ENCODE data around the gene SH3PXD2A.
A peak's percentile ranks its signal among the peaks of the same experiment; 100 is the strongest.
"Not testable (repeated sequence)": the region's sequence is repeated elsewhere in the genome, so short reads cannot be mapped to it uniquely, and the experiment has no call there.

The SH3PXD2A gene

GRCh38 chr10:103635580-103635979 lies 219.8 kb downstream of the SH3PXD2A start:
- DNase-seq, result no peak
- Histone ChIP-seq H3K23ac (ENCODE audit: low read length) (no peak overlapping the region), H3K18ac (ENCODE audit: low read length) (no peak overlapping the region), H3K4me1 (ENCODE audit: control insufficient read depth, low read depth, low read length) (peaks cover 7% of the 10 kb centered on the region), H3K4me3 (ENCODE audit: low read length) (no peak overlapping the region), H4K5ac (ENCODE audit: low read length) (no peak overlapping the region), H3K27me3 (ENCODE audit: insufficient read depth, low read length, poor library complexity) (no peaks in the 10 kb centered on the region), H3K36me3 (ENCODE audit: control insufficient read depth, insufficient read depth, low read length) (no peaks in the 10 kb centered on the region), H2AK5ac (ENCODE audit: low read length) (no peak overlapping the region), H2BK5ac (ENCODE audit: low read length) (no peak overlapping the region), H3K79me2 (ENCODE audit: control insufficient read depth, insufficient read depth, low read length) (no peaks in the 10 kb centered on the region), H3K4me2 (ENCODE audit: low read length) (no peak overlapping the region), H3K27ac (ENCODE audit: low read depth, low read length) (no peak overlapping the region), H4K8ac (ENCODE audit: low read depth, low read length) (no peak overlapping the region), H3K56ac (ENCODE audit: low read length) (peak overlapping the region; percentile 49), H2BK120ac (ENCODE audit: low read depth, low read length) (no peak overlapping the region), H2BK15ac (replicated peaks; ENCODE audit: low read depth) (no peak overlapping the region), H3K79me1 (ENCODE audit: low read length) (peaks cover 1% of the 10 kb centered on the region), H3K9ac (ENCODE audit: low read length) (no peak overlapping the region), H3K4ac (ENCODE audit: low read depth, low read length) (no peak overlapping the region)
- no CpG with 5 or more reads among the region's 5 CpGs for WGBS (ENCODE audit: extremely low coverage, insufficient coverage, low lambda C conversion rate)

GRCh38 chr10:103633846-103634245 lies 221.5 kb downstream of the SH3PXD2A start:
- Histone ChIP-seq H3K27ac (ENCODE audit: low read depth, low read length) (no peak overlapping the region), H4K8ac (ENCODE audit: low read depth, low read length) (no peak overlapping the region), H3K4me1 (ENCODE audit: control insufficient read depth, low read depth, low read length) (peaks cover 7% of the 10 kb centered on the region), H3K23ac (ENCODE audit: low read length) (no peak overlapping the region), H4K5ac (ENCODE audit: low read length) (no peak overlapping the region), H2BK120ac (ENCODE audit: low read depth, low read length) (no peak overlapping the region), H3K4me3 (ENCODE audit: low read length) (no peak overlapping the region), H3K4ac (ENCODE audit: low read depth, low read length) (no peak overlapping the region), H2BK15ac (replicated peaks; ENCODE audit: low read depth) (no peak overlapping the region), H2AK5ac (ENCODE audit: low read length) (no peak overlapping the region), H3K4me2 (ENCODE audit: low read length) (no peak overlapping the region), H3K36me3 (ENCODE audit: control insufficient read depth, insufficient read depth, low read length) (no peaks in the 10 kb centered on the region), H3K79me2 (ENCODE audit: control insufficient read depth, insufficient read depth, low read length) (no peaks in the 10 kb centered on the region), H3K9ac (ENCODE audit: low read length) (no peak overlapping the region), H3K27me3 (ENCODE audit: insufficient read depth, low read length, poor library complexity) (no peaks in the 10 kb centered on the region), H2BK5ac (ENCODE audit: low read length) (no peak overlapping the region), H3K56ac (ENCODE audit: low read length) (no peak overlapping the region), H3K79me1 (ENCODE audit: low read length) (peaks cover 1% of the 10 kb centered on the region), H3K18ac (ENCODE audit: low read length) (no peak overlapping the region)
- WGBS (ENCODE audit: extremely low coverage, insufficient coverage, low lambda C conversion rate), result no CpG with 5 or more reads among the region's 7 CpGs
- DNase-seq, result no peak

GRCh38 chr10:103632871-103633270 lies 222.5 kb downstream of the SH3PXD2A start:
- H3K79me1 ChIP-seq (ENCODE audit: low read length); H4K5ac ChIP-seq (ENCODE audit: low read length); H2BK15ac ChIP-seq (replicated peaks; ENCODE audit: low read depth); H3K4me3 ChIP-seq (ENCODE audit: low read length); H3K4me1 ChIP-seq (ENCODE audit: control insufficient read depth, low read depth, low read length); H3K27me3 ChIP-seq (ENCODE audit: insufficient read depth, low read length, poor library complexity); H3K36me3 ChIP-seq (ENCODE audit: control insufficient read depth, insufficient read depth, low read length); H3K4me2 ChIP-seq (ENCODE audit: low read length); DNase-seq; H3K56ac ChIP-seq (ENCODE audit: low read length); H3K18ac ChIP-seq (ENCODE audit: low read length); H2AK5ac ChIP-seq (ENCODE audit: low read length); H3K9ac ChIP-seq (ENCODE audit: low read length); H4K8ac ChIP-seq (ENCODE audit: low read depth, low read length); H3K27ac ChIP-seq (ENCODE audit: low read depth, low read length); H3K4ac ChIP-seq (ENCODE audit: low read depth, low read length); H2BK120ac ChIP-seq (ENCODE audit: low read depth, low read length); H3K23ac ChIP-seq (ENCODE audit: low read length); H3K79me2 ChIP-seq (ENCODE audit: control insufficient read depth, insufficient read depth, low read length); H2BK5ac ChIP-seq (ENCODE audit: low read length): not testable (repeated sequence)
- WGBS (ENCODE audit: extremely low coverage, insufficient coverage, low lambda C conversion rate), result no CpG with 5 or more reads among the region's 6 CpGs

GRCh38 chr10:103632247-103632642 lies 223.1 kb downstream of the SH3PXD2A start:
- Histone ChIP-seq H3K4me2 (ENCODE audit: low read length) (no peak overlapping the region), H2BK5ac (ENCODE audit: low read length) (no peak overlapping the region), H3K79me1 (ENCODE audit: low read length) (peaks cover 1% of the 10 kb centered on the region), H3K36me3 (ENCODE audit: control insufficient read depth, insufficient read depth, low read length) (no peaks in the 10 kb centered on the region), H2BK15ac (replicated peaks; ENCODE audit: low read depth) (no peak overlapping the region), H3K27ac (ENCODE audit: low read depth, low read length) (no peak overlapping the region), H3K4me1 (ENCODE audit: control insufficient read depth, low read depth, low read length) (peaks cover 7% of the 10 kb centered on the region), H3K4me3 (ENCODE audit: low read length) (no peak overlapping the region), H4K5ac (ENCODE audit: low read length) (no peak overlapping the region), H3K4ac (ENCODE audit: low read depth, low read length) (no peak overlapping the region), H3K27me3 (ENCODE audit: insufficient read depth, low read length, poor library complexity) (no peaks in the 10 kb centered on the region), H3K9ac (ENCODE audit: low read length) (no peak overlapping the region), H3K56ac (ENCODE audit: low read length) (no peak overlapping the region), H3K18ac (ENCODE audit: low read length) (no peak overlapping the region), H3K79me2 (ENCODE audit: control insufficient read depth, insufficient read depth, low read length) (no peaks in the 10 kb centered on the region), H2AK5ac (ENCODE audit: low read length) (no peak overlapping the region), H4K8ac (ENCODE audit: low read depth, low read length) (no peak overlapping the region), H3K23ac (ENCODE audit: low read length) (no peak overlapping the region), H2BK120ac (ENCODE audit: low read depth, low read length) (no peak overlapping the region)
- no CpG with 5 or more reads among the region's 7 CpGs for WGBS (ENCODE audit: extremely low coverage, insufficient coverage, low lambda C conversion rate)
- no peak for DNase-seq

GRCh38 chr10:103630156-103630555 lies 225.2 kb downstream of the SH3PXD2A start:
- Histone ChIP-seq H3K18ac (ENCODE audit: low read length) (no peak overlapping the region), H4K8ac (ENCODE audit: low read depth, low read length) (no peak overlapping the region), H3K27me3 (ENCODE audit: insufficient read depth, low read length, poor library complexity) (no peaks in the 10 kb centered on the region), H3K27ac (ENCODE audit: low read depth, low read length) (no peak overlapping the region), H2AK5ac (ENCODE audit: low read length) (no peak overlapping the region), H2BK5ac (ENCODE audit: low read length) (no peak overlapping the region), H3K4me3 (ENCODE audit: low read length) (no peak overlapping the region), H4K5ac (ENCODE audit: low read length) (no peak overlapping the region), H3K4me1 (ENCODE audit: control insufficient read depth, low read depth, low read length) (no peaks in the 10 kb centered on the region), H3K9ac (ENCODE audit: low read length) (no peak overlapping the region), H3K79me1 (ENCODE audit: low read length) (no peaks in the 10 kb centered on the region), H3K23ac (ENCODE audit: low read length) (no peak overlapping the region), H3K79me2 (ENCODE audit: control insufficient read depth, insufficient read depth, low read length) (no peaks in the 10 kb centered on the region), H3K56ac (ENCODE audit: low read length) (no peak overlapping the region), H3K4ac (ENCODE audit: low read depth, low read length) (no peak overlapping the region), H3K36me3 (ENCODE audit: control insufficient read depth, insufficient read depth, low read length) (no peaks in the 10 kb centered on the region), H3K4me2 (ENCODE audit: low read length) (no peak overlapping the region), H2BK15ac (replicated peaks; ENCODE audit: low read depth) (no peak overlapping the region), H2BK120ac (ENCODE audit: low read depth, low read length) (no peak overlapping the region)
- DNase-seq, result no peak
- WGBS (ENCODE audit: extremely low coverage, insufficient coverage, low lambda C conversion rate), result no CpG with 5 or more reads among the region's 1 CpG

- H3K4me3 ChIP-seq (ENCODE audit: low read length), result no peak overlapping the region
- H3K27me3 ChIP-seq (ENCODE audit: insufficient read depth, low read length, poor library complexity), result no peaks in the 10 kb centered on the region
- no peaks in the 10 kb centered on the region for H3K36me3 ChIP-seq (ENCODE audit: control insufficient read depth, insufficient read depth, low read length)
- no peaks in the 10 kb centered on the region for H3K79me1 ChIP-seq (ENCODE audit: low read length)
- H3K18ac ChIP-seq (ENCODE audit: low read length), result no peak overlapping the region
- no peaks in the 10 kb centered on the region for H3K79me2 ChIP-seq (ENCODE audit: control insufficient read depth, insufficient read depth, low read length)
- H2BK120ac ChIP-seq (ENCODE audit: low read depth, low read length), result no peak overlapping the region
- no peaks in the 10 kb centered on the region for H3K4me1 ChIP-seq (ENCODE audit: control insufficient read depth, low read depth, low read length)
- no peak overlapping the region for H3K27ac ChIP-seq (ENCODE audit: low read depth, low read length)
- H2BK5ac ChIP-seq (ENCODE audit: low read length), result no peak overlapping the region
- no peak overlapping the region for H3K23ac ChIP-seq (ENCODE audit: low read length)
- no peak for DNase-seq
- H4K8ac ChIP-seq (ENCODE audit: low read depth, low read length), result no peak overlapping the region
- WGBS (ENCODE audit: extremely low coverage, insufficient coverage, low lambda C conversion rate), result no CpG with 5 or more reads among the region's 3 CpGs
- H4K5ac ChIP-seq (ENCODE audit: low read length), result no peak overlapping the region
- H3K9ac ChIP-seq (ENCODE audit: low read length), result no peak overlapping the region
- no peak overlapping the region for H3K4ac ChIP-seq (ENCODE audit: low read depth, low read length)
- H2AK5ac ChIP-seq (ENCODE audit: low read length), result no peak overlapping the region
- no peak overlapping the region for H3K4me2 ChIP-seq (ENCODE audit: low read length)
- H3K56ac ChIP-seq (ENCODE audit: low read length), result no peak overlapping the region
- H2BK15ac ChIP-seq (replicated peaks; ENCODE audit: low read depth), result no peak overlapping the region
Measured at GRCh38 chr10:103629581-103629980, 225.8 kb downstream of the SH3PXD2A start.
